GM18909 (cell line): ENCODE results near the gene TMEM266.

Experiments
- ATAC-seq: cut with Tn5 transposase; IDR thresholded peaks from one replicate; pipeline ENCODE4 v1.9.1; 2021; ENCODE audit warnings: mild to moderate bottlenecking; ENCODE audit not compliant: unreplicated experiment, poor library complexity

Gene TMEM266

GRCh38 chr15:76198456-76199105, 138.8 kb downstream of the TMEM266 start:
- no peak for ATAC-seq

GRCh38 chr15:76199106-76200082, 139.6 kb downstream of the TMEM266 start:
- no peak for ATAC-seq

DNA sequence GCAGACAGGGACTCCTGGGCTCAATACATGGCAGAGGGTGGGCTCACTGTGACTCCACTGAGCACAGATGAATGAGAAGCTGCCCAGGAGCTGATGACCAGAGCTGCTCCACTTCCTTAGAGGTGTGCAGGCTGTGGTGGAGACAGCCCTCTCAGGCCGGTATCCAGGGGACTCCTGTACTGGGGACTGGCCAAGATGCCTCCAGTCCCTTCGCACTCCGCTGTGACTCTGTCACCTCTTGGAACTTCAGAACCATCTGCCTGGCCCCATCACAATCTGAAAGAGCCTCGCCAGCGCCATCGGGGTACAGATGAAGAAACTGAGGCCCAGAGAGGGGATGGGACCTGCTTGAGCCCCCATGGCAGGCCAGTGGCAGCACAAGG, 140.3 kb downstream of the TMEM266 start:
- no peak for ATAC-seq

DNA sequence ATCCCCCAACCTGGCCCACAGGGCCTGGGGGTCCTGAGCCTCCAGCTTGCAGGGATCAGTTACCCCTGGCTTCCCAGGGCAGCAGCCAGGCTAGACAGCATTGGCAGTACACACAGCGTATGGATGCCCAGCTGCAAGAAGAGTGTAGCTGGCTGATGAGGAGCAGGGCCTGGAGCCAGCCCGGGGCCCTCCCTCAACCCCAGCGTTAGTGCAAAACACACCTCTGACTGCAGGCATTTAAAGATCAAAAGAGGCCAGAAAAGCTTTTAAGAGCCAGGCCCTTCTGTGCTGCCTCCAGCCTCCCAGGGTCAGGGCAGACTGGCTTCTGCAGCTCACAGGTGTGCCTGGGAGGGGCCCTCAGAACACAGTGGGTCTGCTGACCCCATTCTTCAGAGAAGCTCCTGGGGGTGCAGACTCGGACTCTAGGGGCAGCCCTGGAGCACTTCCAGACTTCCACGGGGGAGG, 140.9 kb downstream of the TMEM266 start:
- ATAC-seq: no peak

- ATAC-seq: no peak
These were observed 141.9 kb downstream of the TMEM266 start for GRCh38 chr15:76201536-76202255.

- no peak for ATAC-seq
These were observed 143.7 kb downstream of the TMEM266 start for GRCh38 chr15:76203346-76204108.

DNA sequence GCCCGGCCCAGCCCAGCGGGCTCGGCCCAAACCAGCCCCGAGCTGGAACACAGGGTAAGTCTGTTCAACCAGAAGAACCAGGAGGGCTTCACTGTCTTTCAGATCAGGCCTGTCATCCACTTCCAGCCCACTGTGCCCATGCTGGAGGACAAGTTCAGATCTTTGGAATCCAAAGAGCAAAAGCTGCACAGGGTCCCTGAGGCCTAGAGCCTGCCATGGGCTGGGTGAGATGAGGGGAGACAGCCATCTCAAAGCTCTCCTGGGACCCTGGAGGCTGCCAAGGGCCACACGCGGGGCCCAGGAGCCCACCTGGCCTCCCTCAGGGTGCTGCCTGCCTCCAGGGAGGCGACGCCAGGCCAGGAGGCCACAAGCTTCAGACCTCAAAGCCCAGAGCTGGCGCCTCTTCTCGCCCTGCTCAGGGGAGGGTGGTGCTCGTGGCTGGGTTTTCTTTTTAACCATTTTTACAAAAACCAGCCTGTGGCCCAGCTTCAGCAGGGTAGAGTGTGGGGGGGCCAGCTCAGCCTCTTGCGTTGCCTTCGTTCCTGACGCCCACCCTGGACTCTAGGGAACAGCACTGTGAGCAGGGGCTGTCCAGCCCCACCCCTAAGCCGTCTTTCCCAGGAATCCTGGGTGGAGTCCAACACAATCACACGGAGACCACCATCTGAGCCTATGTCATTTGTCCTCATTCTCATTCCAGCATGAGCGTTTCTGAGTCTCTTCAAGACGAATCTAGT, 144.5 kb downstream of the TMEM266 start:
- ATAC-seq: no peak

- ATAC-seq: no peak
These were observed 145.2 kb downstream of the TMEM266 start for GRCh38 chr15:76204916-76205460.

GRCh38 chr15:76206325-76206976, 146.7 kb downstream of the TMEM266 start:
- ATAC-seq: no peak

DNA sequence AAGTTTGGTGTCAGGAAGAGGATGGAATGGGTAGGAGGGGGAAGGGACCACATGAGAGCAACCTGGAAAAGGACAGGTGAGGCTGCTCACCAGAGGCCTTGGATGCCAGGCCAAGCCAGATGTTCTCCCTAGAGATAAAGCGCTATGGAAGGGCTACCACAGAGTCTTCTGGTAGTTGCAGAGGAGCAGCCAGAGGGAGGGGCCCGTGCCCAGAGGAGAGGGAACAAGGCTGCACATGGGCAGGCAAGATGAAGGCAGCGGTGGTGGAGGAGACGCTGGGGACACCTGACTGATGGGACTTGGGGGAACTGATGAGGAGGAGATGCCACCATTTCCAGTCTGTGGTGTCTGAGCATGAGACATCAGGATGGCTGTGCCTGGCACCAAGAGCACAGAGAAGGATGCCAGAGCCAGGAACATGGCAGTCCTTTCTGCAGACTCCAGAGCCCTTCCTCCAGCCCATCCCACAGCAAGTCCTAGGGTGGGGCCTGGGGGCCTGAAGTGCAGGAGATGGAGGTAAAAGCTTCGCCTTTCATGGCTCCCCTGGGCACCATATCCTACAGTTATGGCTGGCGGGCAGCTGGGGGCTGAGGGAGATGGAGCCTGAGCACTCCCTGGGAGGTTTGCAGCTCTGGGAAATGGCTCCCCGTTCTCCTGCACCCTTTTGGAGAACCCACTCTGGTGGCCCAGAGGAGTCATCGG, 148.4 kb downstream of the TMEM266 start:
- no peak for ATAC-seq

DNA sequence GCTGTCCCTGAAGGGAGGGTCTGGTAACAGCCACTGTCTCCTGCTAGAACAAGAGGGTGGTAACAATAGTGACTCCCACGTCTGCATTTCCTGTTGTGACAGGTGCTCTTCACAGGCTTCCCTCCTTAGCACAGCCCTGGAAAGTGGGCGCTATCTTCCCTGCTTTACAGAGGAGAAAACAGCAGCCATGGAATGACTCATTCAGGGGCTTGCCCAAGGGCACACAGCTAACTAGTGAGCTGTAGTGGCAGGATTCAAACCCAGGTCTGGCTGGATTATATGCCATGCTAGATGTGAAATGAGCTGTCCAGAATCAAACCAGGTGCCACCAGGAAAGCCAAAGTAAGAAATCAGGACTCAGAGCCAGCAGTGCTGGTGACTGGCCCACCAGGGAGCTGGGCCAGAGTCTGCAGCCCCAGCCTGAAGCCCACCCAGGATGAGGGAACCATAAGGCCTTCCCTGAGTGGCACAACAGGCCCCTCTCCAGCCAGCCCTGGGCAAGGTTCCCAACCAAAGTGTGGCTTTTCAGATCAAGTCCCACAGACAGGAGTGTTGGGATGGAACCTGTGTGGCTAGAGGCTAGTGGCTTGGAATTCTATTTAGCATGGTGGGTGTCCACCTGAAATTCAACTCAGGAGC, 149.1 kb downstream of the TMEM266 start:
- ATAC-seq: no peak

DNA sequence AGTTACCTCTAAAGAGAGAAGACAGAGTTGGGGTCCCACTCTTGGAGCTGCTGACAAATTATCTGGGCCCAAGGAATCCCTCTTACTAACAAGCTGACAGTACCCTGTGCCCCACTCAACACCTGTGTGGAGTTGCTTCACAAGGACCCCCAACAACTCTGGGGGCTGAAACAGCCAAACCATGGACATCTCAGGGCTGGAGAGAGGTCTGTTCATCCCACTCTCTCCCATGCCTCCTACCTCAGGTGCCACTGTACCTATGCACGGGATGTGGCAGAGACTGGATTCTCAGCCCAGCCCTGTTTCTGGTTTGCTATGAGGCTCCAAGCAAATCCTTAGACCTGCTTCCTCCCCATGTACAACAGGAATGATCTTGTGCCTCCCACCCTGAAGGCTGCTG, 149.7 kb downstream of the TMEM266 start:
- no peak for ATAC-seq

GRCh38 chr15:76209942-76210341, 150.2 kb downstream of the TMEM266 start:
- no peak for ATAC-seq

DNA sequence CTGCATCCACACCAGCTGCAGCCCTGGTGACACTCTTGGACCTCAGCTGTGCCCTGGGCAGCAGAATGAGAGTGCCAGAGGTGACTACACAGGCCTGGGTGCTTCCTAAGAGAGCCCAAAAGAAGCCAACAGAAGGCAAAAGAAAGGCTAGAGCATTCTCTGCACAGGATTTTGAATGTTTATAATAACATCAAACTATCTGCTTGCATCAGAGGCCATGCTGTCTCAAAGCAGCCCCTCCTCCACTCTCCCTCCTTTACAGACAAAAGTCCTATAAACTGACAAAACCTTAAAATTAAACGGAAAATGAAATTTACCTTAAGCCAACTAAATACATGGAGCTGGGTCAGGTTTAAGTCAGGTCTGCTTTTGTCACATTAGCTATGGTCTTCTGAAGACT, 155.8 kb downstream of the TMEM266 start:
- no peak for ATAC-seq

- no peak for ATAC-seq
These were observed 157.5 kb downstream of the TMEM266 start for GRCh38 chr15:76217029-76217881.

- no peak for ATAC-seq
These were observed 158.1 kb downstream of the TMEM266 start for GRCh38 chr15:76217882-76218217.
